A549 (cell line): Measurements from ENCODE around the gene SLCO2A1. TPM values are rescaled to one million over a fixed set of nuclear protein-coding genes. Genes with fewer than 3 reads are reported as not detected.

Experiments used
- ATAC-seq, 2 experiments: fragments of 200-7000 bp in 1 of 2; fragments of >200 bp in 1 of 2; cut with Nextera tagmentation in 1 of 2; cut with Tn5 transposase in 1 of 2; 3 replicates each; pipeline versions ENCODE4 v1.8.0 to v1.9.1; 2018 to 2020; ENCODE audit warnings: mild to moderate bottlenecking in 1 of 2, moderate library complexity in 1 of 2
- CTCF ChIA-PET: fragments of 300-600 bp; sonication (Branson Sonifier 250); formaldehyde crosslinking; extraction: SDS; loops from one replicate; lab custom pipeline; 2021; ENCODE audit warnings: antibody characterized with exemption, inconsistent platforms; lab: Yijun Ruan, JAX
- POLR2A ChIA-PET: fragments of 350-600 bp; formaldehyde crosslinking; extraction: SDS; loops from one replicate; lab custom pipeline; 2021; ENCODE audit warnings: antibody characterized with exemption, inconsistent platforms; lab: Yijun Ruan, JAX
- DNase-seq, 2 experiments: peaks; one replicate each; pipeline versions ENCODE4 v3.0.0 to v3.0.0-alpha.2; 2011 to 2016; ENCODE audit warnings: low read depth in 1 of 2, low spot score in 1 of 2
- FAIRE-seq: peaks from 2 replicates; lab custom pipeline; 2011; peaks lifted over from hg19 to GRCh38; lab: Jason Lieb, UNC
- H3K27ac ChIP-seq, 2 experiments: fragments of >200 bp; sonication (Bioruptor Twin); formaldehyde crosslinking; 3 replicates each; pipeline ENCODE4 v1.5.1; 2016 to 2017
- H3K4me1 ChIP-seq: fragments of >200 bp; sonication (Bioruptor Twin); formaldehyde crosslinking; 3 replicates; pipeline ENCODE4 v1.6.1; 2016
- H3K4me2 ChIP-seq: fragments of >200 bp; sonication (Bioruptor Twin); formaldehyde crosslinking; 3 replicates; pipeline ENCODE4 v1.6.1; 2016
- H3K4me3 ChIP-seq: fragments of >200 bp; sonication (Bioruptor Twin); formaldehyde crosslinking; 3 replicates; pipeline ENCODE4 v1.5.1; 2016
- H3K9me3 ChIP-seq: fragments of >200 bp; sonication (Bioruptor Twin); formaldehyde crosslinking; 3 replicates; pipeline ENCODE4 v1.6.1; 2016
- BHLHE40 ChIP-seq: IDR thresholded peaks from 2 replicates; pipeline ENCODE4 v1.6.1; 2012; ENCODE audit warnings: low read depth, low read length, inconsistent platforms
- CBX8 ChIP-seq: fragments of 200-600 bp; sonication (generic); IDR thresholded peaks from 2 replicates; pipeline ENCODE4 v1.6.1; 2016
- CHD2 ChIP-seq: fragments of 150-350 bp; IDR thresholded peaks from 2 replicates; pipeline ENCODE4 v1.6.1; 2014; ENCODE audit warnings: low read length; ENCODE audit not compliant: partially characterized antibody
- EHMT2 ChIP-seq: fragments of 200-600 bp; sonication (generic); IDR thresholded peaks from 2 replicates; pipeline ENCODE4 v1.6.1; 2016; ENCODE audit warnings: antibody characterized with exemption, low read depth, mild to moderate bottlenecking, moderate library complexity
- ESRRA ChIP-seq: fragments of 150-350 bp; IDR thresholded peaks from 2 replicates; pipeline ENCODE4 v1.6.1; 2014; ENCODE audit warnings: mild to moderate bottlenecking, low read length, borderline replicate concordance
- FOSL2 ChIP-seq, 2 experiments: fragments of 450-650 bp in 1 of 2; fragments of >200 bp in 1 of 2; sonication (Bioruptor Twin) in 1 of 2; formaldehyde crosslinking; IDR thresholded peaks; 2 replicates each; pipeline versions ENCODE4 v1.5.0 to v1.6.1; 2016 to 2020; ENCODE audit warnings: mild to moderate bottlenecking in 1 of 2, moderate library complexity in 1 of 2
- HDAC2 ChIP-seq: fragments of 200-600 bp; sonication (generic); IDR thresholded peaks from 2 replicates; pipeline ENCODE4 v1.6.1; 2016
- HES2 ChIP-seq: fragments of >200 bp; sonication (Bioruptor Twin); formaldehyde crosslinking; IDR thresholded peaks from 2 replicates; pipeline ENCODE4 v1.6.1; 2016
- HMGXB4 ChIP-seq: fragments of 250-450 bp; sonication (Bioruptor Pico); IDR thresholded peaks from 2 replicates; pipeline ENCODE4 v1.5.0; 2021; ENCODE audit warnings: mild to moderate bottlenecking, moderate library complexity, borderline replicate concordance
- HOXA7 ChIP-seq: fragments of 250-450 bp; sonication (Bioruptor Pico); IDR thresholded peaks from 2 replicates; pipeline ENCODE4 v1.5.0; 2020; ENCODE audit warnings: mild to moderate bottlenecking, moderate library complexity
- MAFK ChIP-seq: fragments of 450-650 bp; IDR thresholded peaks from 2 replicates; pipeline ENCODE4 v1.6.1; 2014; ENCODE audit not compliant: partially characterized antibody
- MYC ChIP-seq: IDR thresholded peaks from 2 replicates; pipeline ENCODE4 v1.6.1; 2012; ENCODE audit warnings: mild to moderate bottlenecking, inconsistent platforms, low read length, improper control_type of control experiment, borderline replicate concordance
- NFE2L2 ChIP-seq: fragments of 150-350 bp; conservative IDR thresholded peaks from 2 replicates; pipeline ENCODE4 v1.6.1; 2014; ENCODE audit warnings: low read length
- NPAS2 ChIP-seq: fragments of 250-450 bp; sonication (Bioruptor Pico); IDR thresholded peaks from 2 replicates; pipeline ENCODE4 v1.8.0; 2022; ENCODE audit warnings: mild to moderate bottlenecking, moderate library complexity, borderline replicate concordance
- POLR2A ChIP-seq: IDR thresholded peaks from 2 replicates; pipeline ENCODE4 v1.6.1; 2012; ENCODE audit warnings: mild to moderate bottlenecking, low read length
- RAD21 ChIP-seq, 2 experiments: fragments of >200 bp in 1 of 2; sonication (Bioruptor Twin) in 1 of 2; formaldehyde crosslinking in 1 of 2; IDR thresholded peaks in 1 of 2; conservative IDR thresholded peaks in 1 of 2; 2 replicates in 1 of 2; 3 replicates in 1 of 2; pipeline ENCODE4 v1.6.1; 2012 to 2018; ENCODE audit warnings: inconsistent platforms in 1 of 2
- RCOR1 ChIP-seq: fragments of 150-350 bp; IDR thresholded peaks from 2 replicates; pipeline ENCODE4 v1.6.1; 2014; ENCODE audit warnings: antibody characterized with exemption, low read length, low read depth
- REST ChIP-seq: fragments of 200-600 bp; sonication (generic); IDR thresholded peaks from 2 replicates; pipeline ENCODE4 v1.6.1; 2016; ENCODE audit warnings: antibody characterized with exemption, mild to moderate bottlenecking, moderate library complexity
- RFX5 ChIP-seq: fragments of 450-650 bp; IDR thresholded peaks from 2 replicates; pipeline ENCODE4 v1.7.1; 2014; ENCODE audit warnings: antibody characterized with exemption, mild to moderate bottlenecking, moderate library complexity
- USF2 ChIP-seq: fragments of 450-650 bp; IDR thresholded peaks from 2 replicates; pipeline ENCODE4 v1.6.1; 2014; ENCODE audit warnings: antibody characterized with exemption
- ZNF302 ChIP-seq: fragments of 250-450 bp; sonication (Bioruptor Pico); IDR thresholded peaks from 2 replicates; pipeline ENCODE4 v1.9.0; 2021; ENCODE audit warnings: inconsistent platforms, mild to moderate bottlenecking, moderate library complexity
- WGBS: methylation state at CpG from one replicate; pipeline ENCODE4 v1.1.6; 2017; ENCODE audit errors: missing lambda C conversion rate; 5-methylcytosine and 5-hydroxymethylcytosine counted together
- polyA plus RNA-seq, 4 experiments: library from polyadenylated mRNA; depleted of rRNA in 3 of 4; stranded (reverse); fragments of >200 nt; fragmentation: RNase III in 1 of 4; extraction: RNeasy Plus Mini Kit Qiagen cat#74134 plus additional on column Dnase treatment in 1 of 4; gene quantifications; 2 replicates in 3 of 4; 3 replicates in 1 of 4; pipeline ENCODE4 v1.2.3, GENCODE V29; 2011 to 2017

Gene SLCO2A1
- polyA plus RNA-seq, 2 of the 4 experiments (the other 2 are of a cell fraction), result 0.12 TPM; not detected in 1

- ChIA-PET CTCF (no interaction called here), POLR2A (no interaction called here)
- DNase-seq (no peak), FAIRE-seq (no peak), ATAC-seq (no peak)
- Histone ChIP-seq H3K4me2 (no peak overlapping the region), H3K4me3 (no peak overlapping the region), H3K27ac (no peak overlapping the region), H3K4me1 (no peaks in the 10 kb centered on the region), H3K9me3 (no peaks in the 10 kb centered on the region)
- WGBS, result 52% methylated on average over 6 of the region's 10 CpGs
- TF ChIP-seq EHMT2 (no peak), CBX8 (no peak), NFE2L2 (no peak), RFX5 (no peak), FOSL2 (IDR thresholded peaks at IDR 0.05) (no peak), FOSL2 (CRISPR knock-in tag; IDR thresholded peaks at IDR 0.05) (no peak), RAD21 (conservative IDR thresholded peaks at IDR 0.05 in 1 of 2, IDR thresholded peaks at IDR 0.05 in 1 of 2) (no peak)
These were observed 95.4 kb downstream of the SLCO2A1 start for GRCh38 chr3:133934073-133934970.

GRCh38 chr3:133933097-133934024, 96.4 kb downstream of the SLCO2A1 start:
- CTCF ChIA-PET, result no interaction called here
- no peaks in the 10 kb centered on the region for H3K4me1 ChIP-seq
- no peak for ATAC-seq
- no peak for TF ChIP-seq RAD21 (conservative IDR thresholded peaks at IDR 0.05 in 1 of 2, IDR thresholded peaks at IDR 0.05 in 1 of 2)
- TF ChIP-seq MAFK, result no peak
- TF ChIP-seq POLR2A, result no peak
- TF ChIP-seq USF2, result no peak
- TF ChIP-seq BHLHE40, result no peak
- no peak for TF ChIP-seq NPAS2
- no peak for TF ChIP-seq REST
- no peak for TF ChIP-seq ESRRA
- no peak for TF ChIP-seq ZNF302 (CRISPR knock-in tag)
- TF ChIP-seq HOXA7 (CRISPR knock-in tag), result no peak
- no peak for TF ChIP-seq RCOR1
- TF ChIP-seq MYC, result no peak
- TF ChIP-seq HMGXB4 (CRISPR knock-in tag), result no peak
- TF ChIP-seq HES2, result no peak
- TF ChIP-seq CHD2, result no peak
- no peak for TF ChIP-seq HDAC2
- TF ChIP-seq, all 56 proteins: peak for 0
- no peak for DNase-seq
- H3K4me3 ChIP-seq, result no peak overlapping the region
- 46% methylated on average over 8 of the region's 9 CpGs for WGBS
- no peak for FAIRE-seq
- no peaks in the 10 kb centered on the region for H3K9me3 ChIP-seq
- H3K27ac ChIP-seq, result no peak overlapping the region
- no peak overlapping the region for H3K4me2 ChIP-seq
- POLR2A ChIA-PET, result no interaction called here
